ENCODE measurements around the gene STPG2. TPM values are rescaled to one million over a fixed set of nuclear protein-coding genes. Genes with fewer than 3 reads are reported as not detected.

Gene STPG2
- total and polyA plus RNA-seq, 12 donors = 0.04 to 0.58 (median 0.36) TPM

- ATAC-seq = no peak
- Histone ChIP-seq H3K4me3 (no peak overlapping the region), H3K4me1 (no peaks in the 10 kb centered on the region), H3K27ac (no peak overlapping the region), H3K36me3 (no peaks in the 10 kb centered on the region), H3K27me3 (no peaks in the 10 kb centered on the region), H3K9me3 (peaks cover 0 to 40% (median 2%) of the 10 kb centered on the region in 11 donors)
- TF ChIP-seq CTCF (IDR thresholded peaks at IDR 0.05) = no peak
- 71 to 77% methylated on average over 2 of the region's 2 CpGs for WGBS, 2 donors
- intact Hi-C loops (cut with DNase I) = no loop called here
- DNase-seq = no peak
Observed at GRCh38 chr4:97953171-97953941, 189.9 kb downstream of the STPG2 start.

- intact Hi-C loops (cut with DNase I) = no loop called here
- ATAC-seq (no peak), DNase-seq (no peak)
- no peak overlapping the region for H3K4me3 ChIP-seq
- TF ChIP-seq CTCF (IDR thresholded peaks at IDR 0.05) = no peak
- no peaks in the 10 kb centered on the region for H3K4me1 ChIP-seq
- no peaks in the 10 kb centered on the region for H3K27me3 ChIP-seq
- no peak overlapping the region for H3K27ac ChIP-seq
- peaks cover 0 to 37% (median 3%) of the 10 kb centered on the region in 11 donors for H3K9me3 ChIP-seq
- 71 to 75% methylated on average over 3 of the region's 3 CpGs for WGBS, 2 donors
- H3K36me3 ChIP-seq = no peaks in the 10 kb centered on the region
Observed at GRCh38 chr4:97952763-97953162, 190.5 kb downstream of the STPG2 start.

- TF ChIP-seq CTCF (IDR thresholded peaks at IDR 0.05) = no peak
- Histone ChIP-seq H3K4me1 (no peaks in the 10 kb centered on the region), H3K36me3 (no peaks in the 10 kb centered on the region), H3K27me3 (no peaks in the 10 kb centered on the region), H3K27ac (no peak overlapping the region), H3K9me3 (peaks cover 0 to 31% (median 3%) of the 10 kb centered on the region in 11 donors), H3K4me3 (no peak overlapping the region)
- DNase-seq (no peak), ATAC-seq (no peak)
- intact Hi-C loops (cut with DNase I) = no loop called here
Observed at GRCh38 chr4:97950836-97951235, 192.4 kb downstream of the STPG2 start.

- Histone ChIP-seq H3K27me3 (no peaks in the 10 kb centered on the region), H3K9me3 (peaks cover 0 to 43% (median 10%) of the 10 kb centered on the region in 11 donors), H3K27ac (no peak overlapping the region), H3K4me3 (no peak overlapping the region), H3K4me1 (no peaks in the 10 kb centered on the region), H3K36me3 (no peaks in the 10 kb centered on the region)
- no peak for TF ChIP-seq CTCF (IDR thresholded peaks at IDR 0.05)
- ATAC-seq = no peak
- 32 to 48% methylated on average over 1 of the region's 1 CpG for WGBS, 2 donors
- DNase-seq = no peak
- intact Hi-C loops (cut with DNase I) = no loop called here
Observed at GRCh38 chr4:97942951-97943350, 200.3 kb downstream of the STPG2 start.

Measured in heart right ventricle (tissue), 16 donors.